ENCODE data around the gene TSPEAR.
"Not testable (repeated sequence)": the region's sequence is repeated elsewhere in the genome, so short reads cannot be mapped to it uniquely, and the experiment has no call there.

The TSPEAR gene

DNA sequence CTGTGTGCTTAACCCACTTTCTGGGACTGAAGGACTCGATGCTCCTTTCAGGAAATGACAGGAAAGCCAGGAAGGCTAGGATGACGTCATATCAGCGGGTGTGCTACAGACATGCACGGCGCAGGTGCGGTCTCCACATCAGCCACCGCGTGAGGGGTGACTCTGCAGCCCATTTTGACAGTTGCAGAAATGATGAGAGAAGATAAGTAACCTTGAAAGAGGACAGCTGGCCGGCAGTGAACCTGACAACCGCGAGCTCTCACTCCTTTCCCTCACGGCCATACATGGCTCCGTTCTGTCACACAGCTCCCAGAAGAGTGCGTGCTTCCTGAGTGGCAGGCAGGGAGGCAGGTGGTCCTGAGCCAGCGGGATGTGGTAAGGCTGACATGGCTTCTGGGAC lies 129.3 kb downstream of the TSPEAR start:
- DNase-seq: no peak

DNA sequence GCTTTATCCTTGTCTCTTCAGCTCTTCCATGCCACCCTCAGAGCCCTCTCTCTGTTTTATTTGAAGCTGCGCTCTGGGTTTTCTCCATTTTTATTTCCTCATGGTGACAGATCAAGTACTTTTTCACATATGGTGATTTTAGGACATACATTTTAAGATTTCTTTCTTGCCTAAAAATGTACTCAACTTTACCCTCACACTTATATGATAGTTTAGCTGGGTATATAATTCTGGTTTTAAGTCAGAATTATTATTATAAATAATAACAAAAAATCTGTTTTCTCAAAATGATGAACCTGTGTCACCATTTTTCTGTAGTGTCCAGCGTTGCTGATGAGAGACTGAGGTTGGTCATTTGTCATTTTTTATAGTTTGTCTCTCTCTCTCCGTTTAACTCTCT lies 130.2 kb downstream of the TSPEAR start:
- no peak for DNase-seq

DNA sequence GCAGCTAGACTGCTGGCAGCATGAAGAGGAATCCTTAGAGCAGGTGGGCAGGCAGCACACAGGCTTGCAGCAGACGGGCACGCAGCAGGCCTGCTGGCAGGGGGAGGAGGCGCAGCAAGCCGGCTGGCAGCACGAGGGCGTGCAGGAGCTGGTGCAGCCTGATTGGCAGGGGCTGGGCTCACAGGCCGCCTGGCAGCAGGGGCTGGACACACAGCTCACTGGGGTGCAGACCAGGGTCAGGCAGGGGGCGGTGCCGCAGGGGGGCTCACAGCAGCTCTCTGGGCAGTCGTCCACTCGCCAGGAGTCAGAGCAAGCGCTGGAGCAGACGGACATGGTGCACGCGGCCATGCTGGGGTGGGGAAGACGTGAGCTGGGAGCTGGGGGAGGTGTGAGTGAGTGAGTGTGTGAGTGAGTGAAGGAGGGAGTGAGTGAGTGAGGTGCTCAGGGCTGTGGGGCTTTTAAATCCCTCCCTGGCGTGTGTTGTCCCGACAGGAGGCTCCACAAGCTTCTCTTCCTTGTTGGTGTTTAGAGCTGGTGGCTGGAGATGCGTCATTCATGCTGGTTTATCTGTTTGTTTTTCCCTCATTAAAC lies 131.0 kb downstream of the TSPEAR start, which contains the start of gene KRTAP10-5:
TSS of gene KRTAP10-5 (minus strand) at position 374 of the 591 bp plus-strand sequence. CDS start at position 348, 26 bp downstream.
- not testable (repeated sequence) for DNase-seq

DNA sequence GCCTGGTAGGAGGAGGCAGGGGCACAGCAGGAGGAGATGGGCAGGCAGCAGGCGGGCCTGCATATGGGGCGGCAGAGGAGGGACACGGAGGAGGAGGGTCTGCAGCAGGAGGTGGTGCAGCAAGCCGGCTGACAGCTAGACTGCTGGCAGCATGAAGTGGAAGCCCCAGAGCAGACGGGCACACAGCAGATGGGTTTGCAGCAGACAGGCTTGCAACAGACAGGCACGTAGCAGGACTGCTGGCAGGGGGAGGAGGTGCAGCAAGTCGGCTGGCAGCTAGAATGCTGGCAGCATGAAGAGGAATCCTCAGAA lies 131.6 kb downstream of the TSPEAR start:
- DNase-seq: no peak

DNA sequence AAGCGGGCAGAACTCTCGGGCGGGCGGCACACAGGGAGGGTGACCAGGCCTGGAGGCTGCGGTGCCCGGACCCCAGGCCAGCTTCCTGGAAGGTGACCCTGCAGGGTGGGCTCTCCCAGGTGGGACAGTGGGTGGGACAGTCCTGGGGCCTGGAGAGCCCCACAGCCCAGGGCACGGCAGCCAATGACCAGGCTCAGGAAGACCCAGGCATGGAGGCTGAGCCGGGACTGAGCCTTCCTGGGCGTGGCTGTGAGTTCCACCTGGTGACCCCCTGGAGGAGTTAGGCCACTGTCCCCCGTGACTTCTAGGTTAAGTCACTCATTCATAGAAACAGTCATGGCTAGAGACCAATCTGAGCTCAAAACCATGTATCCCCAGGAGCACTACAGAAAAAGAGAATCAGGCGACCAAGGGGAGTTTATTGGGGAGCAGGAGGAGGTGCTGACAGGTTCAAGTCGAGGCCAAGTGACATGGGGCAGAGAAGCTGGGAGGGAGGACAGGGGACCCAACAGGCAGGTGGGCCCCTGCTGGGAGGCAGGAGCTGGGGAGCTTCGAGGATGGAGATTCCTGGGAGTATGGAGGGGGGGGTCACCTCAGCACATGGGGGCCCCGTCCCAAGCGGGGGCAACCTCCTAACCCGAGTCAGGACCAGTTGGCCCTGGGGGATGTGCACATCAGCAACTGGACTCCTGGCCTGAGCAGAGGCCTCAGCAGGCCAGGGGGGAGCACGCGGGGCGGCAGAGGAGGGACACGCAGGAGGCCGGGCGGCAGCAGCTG lies 132.1 kb downstream of the TSPEAR start:
- no peak for DNase-seq

DNA sequence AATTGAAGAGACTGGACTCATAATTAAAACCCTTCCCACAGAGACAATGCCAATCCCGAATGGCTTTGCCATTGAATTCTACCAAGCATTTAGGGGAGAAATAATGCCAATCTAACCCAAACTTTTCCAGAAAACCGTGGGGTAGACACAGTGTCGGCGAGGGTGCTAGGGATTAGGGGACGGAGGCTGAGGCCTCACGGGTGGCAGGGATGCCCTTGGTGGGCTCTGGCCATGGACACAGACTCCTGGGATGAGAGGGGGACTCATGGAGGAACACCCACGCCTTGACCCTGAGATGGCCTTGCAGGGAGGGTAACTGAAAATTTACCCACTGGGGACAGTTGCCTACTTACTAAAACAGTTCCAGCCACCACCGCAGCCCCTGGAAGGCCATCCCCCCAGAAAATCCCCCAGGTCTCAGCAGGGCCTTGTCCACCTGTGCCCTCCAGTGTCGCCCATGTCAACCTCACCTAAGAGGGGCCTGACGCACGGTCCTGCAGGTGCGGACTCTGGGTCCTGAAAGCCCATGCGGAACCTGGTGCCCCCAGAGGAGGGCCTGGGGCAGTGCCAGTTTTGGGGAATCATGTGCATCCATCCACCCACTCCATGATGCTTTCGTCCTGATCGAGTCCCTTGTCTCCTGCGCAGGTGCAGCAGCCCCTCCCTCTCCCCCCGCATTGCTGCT lies 132.9 kb downstream of the TSPEAR start:
- DNase-seq: no peak

DNA sequence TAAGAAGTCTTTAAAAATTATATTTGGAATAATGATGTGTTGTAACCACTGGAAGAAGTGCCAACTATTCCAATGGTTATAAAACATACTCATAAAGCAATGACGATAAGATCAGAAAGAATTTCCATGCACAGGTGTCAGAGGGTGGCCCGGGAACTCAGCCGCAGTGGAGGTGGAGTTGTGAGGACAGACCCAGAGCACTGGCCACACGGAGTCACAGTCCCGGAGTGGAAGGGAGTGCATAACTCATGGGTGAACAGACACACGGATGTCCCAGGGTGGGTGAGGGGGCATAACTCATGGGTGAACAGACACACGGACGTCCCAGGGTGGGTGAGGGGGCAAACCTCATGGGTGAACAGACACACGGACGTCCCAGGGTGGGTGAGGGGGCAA lies 135.3 kb downstream of the TSPEAR start:
- DNase-seq: no peak

DNA sequence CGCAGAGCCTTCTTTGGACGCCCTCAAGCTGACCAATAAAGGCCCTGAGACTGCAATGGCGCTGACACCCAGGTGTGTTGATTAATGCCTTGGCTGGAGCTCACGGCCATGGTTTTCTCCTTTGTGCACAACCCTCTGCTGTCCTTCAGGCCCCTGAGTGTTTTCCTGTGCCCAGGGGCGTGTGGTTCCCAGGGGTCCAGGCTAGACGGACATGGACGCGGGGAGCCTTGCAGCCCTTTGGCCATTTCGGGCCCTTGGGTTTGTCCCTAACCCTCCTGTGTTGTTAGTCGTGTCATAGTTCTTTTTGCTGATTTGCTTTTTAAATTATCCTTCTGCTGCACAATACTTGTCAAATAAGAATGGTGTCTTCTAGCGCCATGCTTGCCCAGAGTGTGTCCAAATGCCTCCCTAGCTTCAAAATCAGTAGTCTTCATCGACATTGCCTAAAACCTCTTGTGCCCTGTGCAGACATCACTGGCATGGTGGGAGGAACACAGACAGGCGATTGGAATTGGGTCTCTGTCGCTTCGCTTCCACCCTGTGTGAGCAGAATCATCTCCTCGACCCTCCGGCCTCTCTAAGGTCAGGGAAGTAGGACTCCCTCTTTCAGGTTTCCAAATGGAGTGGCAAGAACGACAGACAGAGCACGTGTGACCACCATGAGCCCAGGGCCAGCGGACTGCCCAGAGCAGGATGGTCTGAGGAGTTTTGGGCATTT lies 135.9 kb downstream of the TSPEAR start:
- no peak for DNase-seq

DNA sequence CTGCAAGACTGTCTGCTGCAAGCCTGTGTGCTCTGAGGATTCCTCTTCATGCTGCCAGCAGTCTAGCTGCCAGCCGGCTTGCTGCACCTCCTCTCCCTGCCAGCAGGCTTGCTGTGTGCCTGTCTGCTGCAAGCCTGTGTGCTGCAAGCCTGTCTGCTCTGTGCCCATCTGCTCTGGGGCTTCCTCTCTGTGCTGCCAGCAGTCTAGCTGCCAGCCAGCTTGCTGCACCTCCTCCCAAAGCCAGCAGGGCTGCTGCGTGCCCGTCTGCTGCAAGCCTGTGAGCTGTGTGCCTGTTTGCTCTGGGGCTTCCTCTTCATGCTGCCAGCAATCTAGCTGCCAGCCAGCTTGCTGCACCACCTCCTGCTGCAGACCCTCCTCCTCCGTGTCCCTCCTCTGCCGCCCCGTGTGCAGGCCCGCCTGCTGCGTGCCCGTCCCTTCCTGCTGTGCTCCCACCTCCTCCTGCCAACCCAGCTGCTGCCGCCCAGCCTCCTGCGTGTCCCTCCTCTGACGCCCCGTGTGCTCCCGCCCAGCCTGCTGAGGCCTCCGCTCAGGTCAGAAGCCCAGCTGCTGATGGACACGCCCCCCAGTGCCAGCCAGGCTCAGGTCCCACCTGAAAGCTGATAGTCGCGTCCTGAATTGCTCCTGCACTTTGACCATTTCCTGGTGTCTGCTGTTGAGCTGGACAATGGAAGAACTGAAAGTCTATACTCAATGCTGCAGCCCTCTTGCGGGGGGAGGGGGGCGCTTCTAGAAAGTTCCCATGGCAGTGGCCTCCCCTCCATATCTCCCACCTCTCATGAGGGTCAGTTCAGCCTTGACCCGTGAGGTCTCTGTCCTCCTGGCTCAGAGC lies 136.7 kb downstream of the TSPEAR start:
- no peak for DNase-seq

DNA sequence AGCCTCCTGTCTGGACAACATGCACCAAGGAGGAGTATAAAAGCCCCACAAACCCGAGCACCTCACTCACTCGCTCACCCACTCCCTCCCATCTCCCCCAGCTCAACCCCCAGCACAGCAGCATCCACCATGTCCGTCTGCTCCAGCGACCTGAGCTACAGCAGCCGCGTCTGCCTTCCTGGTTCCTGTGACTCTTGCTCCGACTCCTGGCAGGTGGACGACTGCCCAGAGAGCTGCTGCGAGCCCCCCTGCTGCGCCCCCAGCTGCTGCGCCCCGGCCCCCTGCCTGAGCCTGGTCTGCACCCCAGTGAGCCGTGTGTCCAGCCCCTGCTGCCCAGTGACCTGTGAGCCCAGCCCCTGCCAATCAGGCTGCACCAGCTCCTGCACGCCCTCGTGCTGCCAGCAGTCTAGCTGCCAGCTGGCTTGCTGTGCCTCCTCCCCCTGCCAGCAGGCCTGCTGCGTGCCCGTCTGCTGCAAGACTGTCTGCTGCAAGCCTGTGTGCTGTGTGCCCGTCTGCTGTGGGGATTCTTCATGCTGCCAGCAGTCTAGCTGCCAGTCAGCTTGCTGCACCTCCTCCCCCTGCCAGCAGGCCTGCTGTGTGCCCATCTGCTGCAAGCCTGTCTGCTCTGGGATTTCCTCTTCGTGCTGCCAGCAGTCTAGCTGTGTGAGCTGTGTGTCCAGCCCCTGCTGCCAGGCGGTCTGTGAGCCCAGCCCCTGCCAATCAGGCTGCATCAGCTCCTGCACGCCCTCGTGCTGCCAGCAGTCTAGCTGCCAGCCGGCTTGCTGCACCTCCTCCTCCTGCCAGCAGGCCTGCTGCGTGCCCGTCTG lies 137.5 kb downstream of the TSPEAR start, which contains the start of gene KRTAP10-4:
TSS of gene KRTAP10-4 (plus strand) at position 100 of the 827 bp plus-strand sequence. CDS start at position 130, 30 bp downstream.
- DNase-seq: not testable (repeated sequence)

DNA sequence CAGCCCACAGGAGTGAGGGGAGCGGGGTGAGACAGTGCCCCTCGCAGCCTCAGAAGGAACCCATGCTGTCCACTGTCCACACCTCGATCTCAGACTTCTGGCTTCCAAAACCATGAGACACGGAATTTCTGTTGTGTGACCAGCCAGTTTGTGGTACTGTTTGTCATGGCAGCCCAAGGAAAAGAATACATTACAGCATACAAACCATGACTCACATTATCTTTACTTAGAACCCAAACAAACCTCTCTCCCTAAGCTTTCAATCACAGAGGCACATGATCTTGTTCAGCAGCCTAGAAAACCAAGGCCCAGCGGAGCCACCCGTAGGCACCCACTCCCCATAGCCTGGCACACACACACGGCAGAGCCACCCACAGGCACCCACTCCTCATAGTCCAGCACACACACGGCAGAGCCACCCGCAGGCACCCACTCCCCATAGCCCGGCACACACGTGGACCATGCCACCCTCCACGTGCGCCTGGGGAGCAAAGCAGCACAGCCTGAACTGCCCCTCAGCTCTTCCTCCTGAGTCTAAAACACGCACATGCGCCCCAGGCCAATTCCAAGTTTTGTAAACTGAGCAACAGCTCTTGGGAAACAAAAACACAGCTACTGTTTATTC lies 138.3 kb downstream of the TSPEAR start:
- DNase-seq: no peak

DNA sequence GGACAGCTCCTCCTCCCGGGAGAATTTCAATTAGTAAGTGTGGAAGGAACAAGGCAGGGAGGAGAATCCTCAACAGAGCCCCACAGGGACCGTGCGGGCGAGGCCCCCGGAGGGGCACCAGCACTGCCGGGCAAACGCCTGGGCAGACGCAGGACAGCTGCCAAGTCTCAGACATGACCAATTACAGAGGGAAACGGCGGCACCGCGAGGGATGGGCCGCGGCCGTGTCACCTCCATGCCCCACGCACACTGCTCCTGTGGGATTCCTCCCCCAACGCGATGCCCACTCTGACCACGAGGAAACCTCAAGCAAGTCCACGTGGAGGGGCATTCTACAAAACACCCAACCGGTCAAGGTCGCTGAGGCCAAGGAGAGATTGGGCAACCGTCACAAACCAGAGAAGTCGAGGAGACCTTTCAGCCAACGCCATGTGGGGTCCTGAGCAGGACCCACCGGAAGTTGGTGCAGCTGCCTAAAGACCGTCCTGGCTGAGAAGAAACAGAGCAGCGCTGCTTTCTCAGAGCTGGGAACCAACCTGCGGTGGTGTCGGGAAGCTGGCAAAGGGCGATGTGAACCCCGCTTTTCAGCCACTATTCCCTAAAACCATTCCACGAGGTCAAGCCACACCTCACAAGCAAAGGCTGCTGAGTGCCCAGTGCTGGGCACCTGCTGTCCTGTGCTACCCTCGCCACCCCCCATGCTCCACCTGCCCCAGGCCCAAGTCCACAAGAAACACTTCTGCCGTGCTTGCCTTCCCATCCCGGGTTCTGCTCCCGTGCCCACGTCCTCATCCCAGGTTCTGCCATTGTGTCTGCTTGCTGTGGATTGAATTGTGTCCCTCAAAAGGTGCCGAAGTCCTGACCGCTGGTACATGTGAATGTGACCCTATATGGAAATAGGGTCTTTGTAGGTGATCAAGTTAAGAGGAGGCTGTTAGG lies 139.3 kb downstream of the TSPEAR start:
- DNase-seq: no peak

DNA sequence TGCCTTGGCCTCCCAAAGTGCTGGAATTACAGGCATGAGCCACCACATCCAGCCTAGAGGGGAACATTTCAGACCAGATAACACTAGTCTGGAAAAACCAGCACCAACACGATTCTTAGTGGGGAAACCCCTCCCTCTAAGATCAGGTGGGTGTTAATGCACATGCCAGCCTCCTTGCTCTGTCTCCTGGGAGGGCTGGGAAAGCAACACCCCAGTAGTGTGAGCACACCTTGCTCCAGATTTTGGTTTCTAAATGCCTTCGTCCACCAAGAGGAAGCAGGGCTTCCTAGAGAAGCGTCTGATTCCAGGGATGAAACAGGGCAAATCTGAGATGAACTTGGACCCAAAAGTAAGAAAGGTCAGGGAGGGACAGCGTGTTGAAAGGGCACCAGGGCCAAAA lies 140.1 kb downstream of the TSPEAR start:
- no peak for DNase-seq

DNA sequence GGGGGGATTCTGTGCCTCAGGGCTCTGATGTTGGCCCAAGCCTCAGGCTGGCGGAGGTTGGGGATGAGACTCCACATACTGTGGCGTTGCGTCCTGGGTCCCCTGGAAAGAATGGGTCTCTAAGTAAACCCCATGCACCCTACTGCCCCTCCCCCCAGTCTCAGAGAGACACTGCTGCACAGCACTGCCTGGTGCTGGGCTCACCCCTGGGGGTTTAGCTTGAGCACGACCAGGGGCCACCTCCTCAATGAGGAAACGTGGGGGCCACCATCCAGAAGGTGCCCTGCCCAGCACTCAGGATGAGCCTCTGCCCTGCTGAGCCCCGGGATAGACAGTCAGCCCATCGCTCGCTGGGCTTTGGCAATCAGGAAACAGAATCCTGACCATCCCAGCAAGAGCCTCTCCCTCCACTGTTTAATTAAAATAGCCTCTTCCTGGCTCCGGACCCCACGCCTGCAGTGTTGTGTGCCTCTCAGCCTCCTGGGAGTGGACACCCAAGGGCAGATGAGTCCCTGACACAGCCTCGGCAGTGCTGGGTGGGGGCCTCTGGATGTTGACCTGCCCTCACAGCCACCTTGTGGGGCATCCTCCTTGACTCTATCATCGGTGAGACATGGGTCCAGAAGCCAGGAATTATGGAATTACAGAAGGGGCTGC lies 141.4 kb downstream of the TSPEAR start:
- no peak for DNase-seq

DNA sequence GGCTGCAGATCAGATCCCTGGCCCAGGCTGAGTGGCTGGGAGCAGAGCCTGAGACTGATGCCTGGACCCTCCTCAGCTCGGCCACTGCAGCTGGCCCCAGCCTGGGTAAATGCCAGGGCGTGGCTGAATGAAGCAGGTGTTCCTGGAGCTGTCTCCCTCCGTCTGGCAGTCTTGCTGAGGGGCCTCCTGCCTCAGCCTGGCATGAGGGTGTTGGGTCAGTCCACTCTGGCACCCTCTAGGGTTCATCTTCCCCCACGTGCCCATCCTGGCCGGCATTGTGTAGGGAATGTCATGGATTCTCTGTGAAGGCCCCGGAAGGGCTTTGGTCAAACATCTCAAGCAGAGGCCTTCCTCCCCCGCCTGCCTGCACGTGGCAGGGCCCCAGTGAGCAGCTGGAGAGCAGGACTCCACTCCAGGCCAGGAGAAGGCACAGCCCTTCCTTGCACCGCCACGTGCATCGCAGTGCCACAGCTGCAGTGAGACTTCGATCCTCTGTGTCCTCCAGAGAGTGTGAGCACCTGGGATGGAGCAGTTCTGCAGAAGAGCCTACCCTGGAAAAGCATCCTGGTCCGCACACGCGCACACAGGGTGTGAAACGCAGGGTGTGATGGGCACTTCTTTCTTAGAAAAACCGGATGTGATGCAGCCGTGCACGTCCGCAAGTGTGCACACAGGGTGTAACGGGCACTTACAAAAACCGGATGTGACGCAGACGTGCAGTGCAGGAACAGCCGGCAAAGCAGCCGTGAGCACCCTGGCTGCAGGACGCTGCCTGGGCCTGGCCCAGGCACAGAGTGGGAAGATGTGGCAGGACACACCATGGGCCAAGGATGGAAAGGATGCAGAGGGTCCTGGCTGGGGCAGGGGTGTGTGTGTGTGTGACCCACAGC lies 142.5 kb downstream of the TSPEAR start:
- DNase-seq: no peak

DNA sequence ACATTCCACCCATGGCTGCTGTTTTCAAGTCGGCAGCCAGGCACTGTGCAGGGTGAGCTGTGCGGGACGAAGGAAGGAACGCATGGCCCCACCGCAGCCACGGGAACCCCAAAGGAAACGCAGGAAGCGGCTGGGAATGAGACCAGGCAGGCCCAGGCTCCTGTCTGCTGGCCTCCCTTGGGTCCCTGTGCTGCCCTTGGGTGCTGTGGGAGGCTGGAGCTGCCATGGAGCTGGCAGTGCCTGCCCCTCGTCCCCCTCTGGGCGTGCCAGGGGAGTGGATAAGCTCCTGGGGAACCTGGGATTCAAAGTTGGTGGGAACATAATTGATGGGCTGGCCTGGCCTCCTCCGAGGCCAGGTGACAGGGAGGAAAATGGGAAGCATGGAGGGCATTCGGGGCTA lies 143.1 kb downstream of the TSPEAR start:
- DNase-seq: no peak

DNA sequence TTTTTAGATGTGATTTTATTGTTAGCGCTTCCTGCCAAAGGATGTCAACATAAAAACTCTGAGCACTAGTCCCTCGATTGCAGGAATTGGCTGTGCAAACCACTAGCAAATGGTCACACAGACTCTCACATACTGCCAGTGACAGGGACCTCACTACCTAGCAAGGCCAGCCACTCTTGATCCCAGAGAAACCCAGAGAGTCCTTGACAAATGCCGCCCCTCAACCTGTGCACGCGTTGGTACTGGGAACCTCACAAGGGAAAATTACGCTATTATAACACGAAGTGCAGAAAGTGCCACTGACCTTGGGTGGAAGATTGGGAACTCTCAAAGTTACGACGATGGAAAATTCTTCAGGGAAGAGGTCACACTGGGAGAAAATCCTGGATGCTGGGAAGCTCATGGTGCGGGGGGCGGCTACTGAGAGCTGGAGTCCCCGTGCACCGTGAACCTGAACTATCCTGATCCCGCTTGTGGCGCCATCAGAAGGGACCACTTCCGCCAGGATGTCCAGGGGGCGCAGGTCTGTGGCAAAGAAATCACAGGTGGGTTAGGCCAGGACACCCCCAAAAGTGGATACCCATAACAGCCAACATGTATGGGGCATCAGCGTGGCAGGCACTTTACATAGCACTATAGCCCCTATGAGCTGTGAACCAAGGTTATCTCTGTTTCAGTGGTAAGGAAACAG lies 143.7 kb downstream of the TSPEAR start:
- DNase-seq: no peak

DNA sequence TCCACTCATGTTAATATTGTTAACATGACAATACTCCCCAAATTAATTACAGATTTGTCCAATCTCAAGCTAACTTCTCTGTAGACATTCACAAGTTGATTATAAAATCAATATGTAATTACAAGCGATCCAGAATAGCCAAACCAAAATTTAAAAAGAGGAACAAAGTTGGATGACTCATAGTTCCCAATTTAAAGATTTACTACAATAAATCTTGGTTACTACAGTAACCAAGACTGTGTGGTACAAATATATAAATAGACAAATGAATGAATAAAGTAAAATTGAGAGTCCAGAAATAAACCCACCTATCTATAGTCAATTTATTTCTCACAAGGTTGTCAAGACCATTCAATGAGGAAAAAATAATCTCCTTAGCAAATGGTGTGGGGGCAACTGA lies 145.0 kb downstream of the TSPEAR start:
- no peak for DNase-seq
